GM18861 (cell line): Measurements from ENCODE around the gene ZNF497.

Experiments used
- ATAC-seq: cut with Tn5 transposase; IDR thresholded peaks from one replicate; pipeline ENCODE4 v1.9.1; 2021; ENCODE audit not compliant: unreplicated experiment

Gene ZNF497

GRCh38 chr19:58368561-58369360, 6.2 kb upstream of the ZNF497 start:
- ATAC-seq = no peak

GRCh38 chr19:58367698-58368454, 5.3 kb upstream of the ZNF497 start:
- no peak for ATAC-seq

- no peak for ATAC-seq
Observed at GRCh38 chr19:58366585-58367430, 4.3 kb upstream of the ZNF497 start.

- no peak for ATAC-seq
Observed at GRCh38 chr19:58364146-58364545, 1.6 kb upstream of the ZNF497 start.

GRCh38 chr19:58361900-58362271, 665 bp downstream of the ZNF497 start:
- no peak for ATAC-seq

- ATAC-seq = no peak
Observed at GRCh38 chr19:58357481-58358145, 4.9 kb downstream of the ZNF497 start.

GRCh38 chr19:58356766-58357480, 5.6 kb downstream of the ZNF497 start:
- no peak for ATAC-seq

GRCh38 chr19:58355908-58356765, 6.4 kb downstream of the ZNF497 start:
- no peak for ATAC-seq

GRCh38 chr19:58355215-58355796, 7.2 kb downstream of the ZNF497 start:
- ATAC-seq = no peak

GRCh38 chr19:58354478-58355030, 8.0 kb downstream of the ZNF497 start:
- ATAC-seq = no peak

GRCh38 chr19:58353717-58354477, 8.7 kb downstream of the ZNF497 start:
- ATAC-seq = no peak

- ATAC-seq = no peak
Observed at GRCh38 chr19:58352760-58353671, 9.5 kb downstream of the ZNF497 start, which contains the start of gene A1BG. A1BG (minus strand) TSS chr19:58353492; CDS start chr19:58353437, 55 bp downstream.

GRCh38 chr19:58351990-58352755, 10.4 kb downstream of the ZNF497 start:
- ATAC-seq = no peak

GRCh38 chr19:58351558-58351878, 11.0 kb downstream of the ZNF497 start:
- ATAC-seq = no peak

- ATAC-seq = no peak
Observed at GRCh38 chr19:58350871-58351557, 11.5 kb downstream of the ZNF497 start.
